Right ventricle myocardium superior (tissue), 1 donor: ENCODE data around the gene DDRGK1. TPM values are rescaled to one million over a fixed set of nuclear protein-coding genes. Genes with fewer than 3 reads are reported as not detected.

Experiments used
- ATAC-seq: fragments of 200-7000 bp; cut with Tn5 transposase; one replicate; pipeline ENCODE4 v1.9.1; 2020; ENCODE audit warnings: mild to moderate bottlenecking; ENCODE audit not compliant: poor library complexity
- DNase-seq: peaks from one replicate; pipeline ENCODE4 v3.0.0-alpha.2; 2020
- intact Hi-C: fragments of 100-400 bp; cut with DNase I; formaldehyde crosslinking; loops from one replicate; pipeline ENCODE4 v1.11.2; 2022
- long read RNA-seq: library from polyadenylated mRNA; unstranded; transcript quantifications from one replicate; pipeline ENCODE4 v2.0.0, GENCODE V29; 2021
- total RNA-seq: library from RNA; stranded (reverse); fragmentation: NEBNext Ultra II Directional; extraction: Animal tissue kit (Norgen Biotek cat#: 25700); gene quantifications from one replicate; pipeline ENCODE4 v1.2.1, GENCODE V29; 2021
- donor health status: DM: no; HTN: yes; CAD: no; lungs with severe emphysema.

The DDRGK1 gene
- total RNA-seq = 36.4 TPM
- long read RNA-seq, transcript DDRGK1-201 (9 exons, 1,306 nt) = major isoform, 54 of 71 reads
- long read RNA-seq, partial matches to known transcripts = 3 of 71 reads
- long read RNA-seq, other reads (novel, unspliced or antisense) = 13 of 71 reads

- ATAC-seq = peak; percentile 97
- DNase-seq = peak; percentile 94
- intact Hi-C loops = no loop called here
These were observed at the start of gene DDRGK1 for GRCh38 chr20:3204124-3204794. TSS of gene DDRGK1 (minus strand) at chr20:3204682. CDS start at chr20:3204627, 55 bp downstream.

GRCh38 chr20:3251806-3252205, 47.3 kb upstream of the DDRGK1 start:
- DNase-seq = peak; percentile 72
- ATAC-seq = peak; percentile 35
- intact Hi-C loops = no loop called here

GRCh38 chr20:3250091-3250504, 45.6 kb upstream of the DDRGK1 start:
- DNase-seq = no peak
- intact Hi-C loops = no loop called here
- ATAC-seq = no peak

- no peak for DNase-seq
- intact Hi-C loops = no loop called here
- ATAC-seq = peak; percentile 8
These were observed 44.5 kb upstream of the DDRGK1 start for GRCh38 chr20:3248993-3249347.

GRCh38 chr20:3248167-3248992, 43.9 kb upstream of the DDRGK1 start:
- intact Hi-C loops = no loop called here
- peak; percentile 72 for DNase-seq
- peak; percentile 73 for ATAC-seq

- intact Hi-C loops = no loop called here
- DNase-seq = no peak
- peak; percentile 50 for ATAC-seq
These were observed 43.2 kb upstream of the DDRGK1 start for GRCh38 chr20:3247638-3248037.

- no peak for ATAC-seq
These were observed 42.2 kb upstream of the DDRGK1 start for GRCh38 chr20:3246682-3247081.

GRCh38 chr20:3245711-3246110, 41.2 kb upstream of the DDRGK1 start:
- intact Hi-C loops = no loop called here
- DNase-seq (no peak), ATAC-seq (no peak)

More at GRCh38 chr20:3246682-3247081, 42.2 kb upstream of the DDRGK1 start:
- DNase-seq = no peak
- intact Hi-C loops = no loop called here

- intact Hi-C loops = no loop called here
- no peak for ATAC-seq
- DNase-seq = no peak
These were observed 40.7 kb upstream of the DDRGK1 start for GRCh38 chr20:3245156-3245555.

- DNase-seq (no peak), ATAC-seq (no peak)
- intact Hi-C loops = no loop called here
These were observed 40.1 kb upstream of the DDRGK1 start for GRCh38 chr20:3244613-3245012.

GRCh38 chr20:3243718-3244358, 39.4 kb upstream of the DDRGK1 start:
- ATAC-seq = no peak
- intact Hi-C loops = no loop called here
- no peak for DNase-seq

GRCh38 chr20:3242172-3242692, 37.8 kb upstream of the DDRGK1 start:
- no peak for ATAC-seq
- DNase-seq = no peak
- intact Hi-C loops = no loop called here

- DNase-seq (no peak), ATAC-seq (no peak)
- intact Hi-C loops = no loop called here
These were observed 36.4 kb upstream of the DDRGK1 start for GRCh38 chr20:3240776-3241363.

GRCh38 chr20:3239867-3240775, 35.6 kb upstream of the DDRGK1 start:
- DNase-seq (no peak), ATAC-seq (peak; percentile 36)
- intact Hi-C loops = no loop called here

GRCh38 chr20:3239026-3239866, 34.8 kb upstream of the DDRGK1 start, which contains the start of gene SLC4A11:
TSS of gene SLC4A11 (minus strand) at chr20:3239190. CDS start at chr20:3239137, 53 bp downstream.
- ATAC-seq (peak; percentile 81), DNase-seq (peak; percentile 80)
- intact Hi-C loops = no loop called here

GRCh38 chr20:3238616-3239025, 34.1 kb upstream of the DDRGK1 start:
- DNase-seq (no peak), ATAC-seq (no peak)
- intact Hi-C loops = no loop called here
